SKM-1 (cell line): Measurements from ENCODE around the gene SGMS1.

Source experiments
- DNase-seq: peaks from one replicate; lab custom pipeline; 2025; ENCODE audit not compliant: unreplicated experiment; lab: John Stamatoyannopoulos, UW

Gene SGMS1

GRCh38 chr10:50316695-50317648 lies 306.8 kb downstream of the SGMS1 start:
- no peak for DNase-seq

GRCh38 chr10:50316174-50316573 lies 307.6 kb downstream of the SGMS1 start:
- DNase-seq = no peak

GRCh38 chr10:50315424-50315823 lies 308.3 kb downstream of the SGMS1 start:
- DNase-seq = no peak

GRCh38 chr10:50314169-50315071 lies 309.3 kb downstream of the SGMS1 start:
- DNase-seq = no peak

- no peak for DNase-seq
Observed at GRCh38 chr10:50312464-50313437, 311.0 kb downstream of the SGMS1 start.

GRCh38 chr10:50310560-50311174 lies 313.1 kb downstream of the SGMS1 start:
- DNase-seq = no peak

- no peak for DNase-seq
Observed at GRCh38 chr10:50309342-50309741, 314.4 kb downstream of the SGMS1 start.

GRCh38 chr10:50304660-50305059 lies 319.1 kb downstream of the SGMS1 start:
- DNase-seq = no peak

- no peak for DNase-seq
Observed at GRCh38 chr10:50299948-50300669, 323.6 kb downstream of the SGMS1 start.

GRCh38 chr10:50295367-50295766 lies 328.4 kb downstream of the SGMS1 start:
- no peak for DNase-seq

GRCh38 chr10:50294582-50294981 lies 329.2 kb downstream of the SGMS1 start:
- no peak for DNase-seq

- no peak for DNase-seq
Observed at GRCh38 chr10:50293513-50294313, 330.0 kb downstream of the SGMS1 start.

- no peak for DNase-seq
Observed at GRCh38 chr10:50291261-50291850, 332.4 kb downstream of the SGMS1 start.

GRCh38 chr10:50289196-50289595 lies 334.6 kb downstream of the SGMS1 start:
- DNase-seq = no peak

- DNase-seq = no peak
Observed at GRCh38 chr10:50286996-50287803, 336.6 kb downstream of the SGMS1 start.

- no peak for DNase-seq
Observed at GRCh38 chr10:50286517-50286916, 337.2 kb downstream of the SGMS1 start.

GRCh38 chr10:50281967-50282522 lies 341.7 kb downstream of the SGMS1 start:
- no peak for DNase-seq
